ENCODE measurements around the gene KRT74.

The KRT74 gene

GRCh38 chr12:52535574-52535973 is 38.1 kb downstream of the KRT74 start:
- no peak for DNase-seq (ENCODE audit: low read depth)

- no peak for DNase-seq (ENCODE audit: low read depth)
Measured at GRCh38 chr12:52534482-52534881, 39.2 kb downstream of the KRT74 start.

DNA sequence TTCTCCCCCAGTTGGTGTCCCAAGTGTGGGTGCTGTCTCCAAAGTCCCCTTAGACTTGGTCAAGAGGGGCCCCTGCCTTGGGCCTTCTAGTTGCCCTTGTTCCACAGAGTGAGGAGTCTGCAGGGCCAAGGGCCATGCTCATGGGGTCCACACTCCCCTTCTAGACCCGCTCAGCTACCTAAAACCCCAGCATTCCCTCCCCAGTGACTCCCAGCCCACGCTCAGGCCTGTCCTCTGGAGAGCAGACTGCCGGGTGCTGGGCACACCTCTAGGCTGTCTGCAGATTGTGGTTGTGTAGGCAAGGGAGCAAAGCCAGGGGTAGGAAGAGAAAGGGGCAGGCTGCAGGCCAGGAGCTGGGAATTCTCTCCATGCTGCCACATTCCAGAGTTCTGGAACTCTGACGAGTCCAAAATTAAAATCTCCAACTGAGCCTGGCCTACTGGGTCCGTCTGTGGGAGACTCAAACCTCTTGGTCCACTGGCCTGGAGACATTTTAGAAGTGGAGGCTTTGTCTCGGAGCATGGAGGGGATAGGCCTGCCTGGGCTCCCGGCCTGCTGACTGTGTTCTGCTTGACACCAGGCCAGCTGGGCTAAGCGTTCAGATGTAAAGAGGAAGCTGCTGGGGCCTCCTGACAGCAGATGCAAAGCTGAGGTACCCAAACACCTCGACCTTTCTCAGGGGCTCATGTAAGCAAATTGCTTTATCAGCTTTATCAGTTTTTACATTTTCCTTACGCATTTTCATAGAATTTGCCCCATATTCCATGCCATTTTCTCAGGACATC is 39.8 kb downstream of the KRT74 start:
- no peak for DNase-seq (ENCODE audit: low read depth)

GRCh38 chr12:52532636-52533035 is 41.0 kb downstream of the KRT74 start:
- no peak for DNase-seq (ENCODE audit: low read depth)

- no peak for DNase-seq (ENCODE audit: low read depth)
Measured at GRCh38 chr12:52531566-52532300, 41.9 kb downstream of the KRT74 start.

DNA sequence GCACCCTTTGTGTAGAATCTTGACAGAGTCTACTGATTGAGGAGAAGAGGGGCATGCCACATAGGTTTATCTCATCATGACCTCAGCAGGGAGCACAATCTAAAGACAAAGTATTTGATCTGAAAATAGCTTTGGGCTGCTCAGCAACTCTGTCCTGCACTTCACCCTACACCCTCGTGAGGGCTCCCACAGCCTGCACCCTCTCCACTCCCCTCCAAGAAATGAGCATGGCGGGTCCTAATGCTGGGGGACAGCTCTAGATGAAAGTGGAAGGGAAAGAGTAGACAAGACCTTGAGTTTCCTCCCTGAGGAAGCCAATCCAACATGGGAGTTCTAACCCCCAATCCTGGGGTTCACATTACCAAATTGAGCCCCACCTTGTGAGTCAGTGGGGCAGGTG is 42.7 kb downstream of the KRT74 start:
- no peak for DNase-seq (ENCODE audit: low read depth)

GRCh38 chr12:52530366-52530765 is 43.3 kb downstream of the KRT74 start:
- DNase-seq (ENCODE audit: low read depth) = no peak

- no peak for DNase-seq (ENCODE audit: low read depth)
Measured at GRCh38 chr12:52529846-52530245, 43.8 kb downstream of the KRT74 start.

GRCh38 chr12:52529417-52529816 is 44.2 kb downstream of the KRT74 start:
- DNase-seq (ENCODE audit: low read depth) = no peak

DNA sequence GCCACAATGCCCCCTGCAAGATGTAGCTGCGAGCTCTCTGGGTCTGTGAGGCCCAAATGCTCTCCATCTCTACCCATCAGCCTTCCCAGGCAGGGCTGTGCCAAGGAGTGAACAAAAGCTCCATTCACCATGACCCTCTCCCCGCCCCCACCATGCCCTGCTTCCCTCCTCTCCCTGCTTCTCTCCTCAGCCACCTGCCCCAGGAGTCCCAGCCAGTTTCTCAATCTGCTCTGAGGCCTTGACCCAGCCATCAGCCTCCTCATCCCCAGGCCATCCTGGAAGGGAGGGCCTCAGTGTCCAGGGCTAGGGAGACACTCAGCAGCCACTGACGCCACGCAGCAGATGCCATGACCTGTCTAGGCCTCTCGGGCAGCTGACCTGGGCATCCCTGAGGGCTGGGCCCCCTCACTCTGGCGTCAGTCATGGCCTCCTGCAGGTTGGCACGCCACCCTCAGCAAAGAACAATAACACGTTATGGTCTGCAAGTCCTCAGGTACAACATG is 45.0 kb downstream of the KRT74 start:
- DNase-seq (ENCODE audit: low read depth) = no peak

DNA sequence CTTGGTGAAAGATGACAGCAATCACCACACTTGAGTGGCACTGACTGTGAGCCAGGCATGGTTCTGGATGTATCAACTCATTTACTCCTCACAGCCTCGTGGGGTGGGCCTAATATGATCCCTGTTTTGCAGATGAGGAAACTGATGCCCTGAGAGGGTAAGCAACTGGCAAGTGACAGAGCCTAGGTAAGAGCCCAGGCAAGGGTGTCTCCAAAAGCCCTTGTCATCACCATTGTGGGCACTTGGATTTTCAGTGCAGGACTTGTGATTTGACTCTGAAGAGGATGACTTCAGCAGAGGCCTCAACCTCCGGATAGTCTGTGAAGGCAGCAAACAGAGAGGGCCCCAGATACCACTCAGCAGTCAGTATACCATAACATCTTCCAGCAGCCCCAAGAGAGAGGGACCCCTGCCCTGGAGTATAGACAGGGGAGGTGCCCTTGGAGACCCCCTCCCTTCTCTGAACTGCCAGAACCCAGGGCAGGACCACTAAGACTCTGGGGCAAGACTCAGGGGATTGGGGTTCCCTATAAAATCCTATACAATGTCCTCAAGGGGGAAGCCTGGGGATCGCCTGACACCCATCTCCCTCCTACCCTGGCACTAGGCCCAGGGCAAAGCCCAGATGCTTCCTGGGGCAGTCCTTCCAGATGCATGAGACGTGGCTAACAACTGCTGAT is 46.4 kb downstream of the KRT74 start:
- DNase-seq (ENCODE audit: low read depth) = no peak

- DNase-seq (ENCODE audit: low read depth) = no peak
Measured at GRCh38 chr12:52526511-52526951, 47.1 kb downstream of the KRT74 start.

DNA sequence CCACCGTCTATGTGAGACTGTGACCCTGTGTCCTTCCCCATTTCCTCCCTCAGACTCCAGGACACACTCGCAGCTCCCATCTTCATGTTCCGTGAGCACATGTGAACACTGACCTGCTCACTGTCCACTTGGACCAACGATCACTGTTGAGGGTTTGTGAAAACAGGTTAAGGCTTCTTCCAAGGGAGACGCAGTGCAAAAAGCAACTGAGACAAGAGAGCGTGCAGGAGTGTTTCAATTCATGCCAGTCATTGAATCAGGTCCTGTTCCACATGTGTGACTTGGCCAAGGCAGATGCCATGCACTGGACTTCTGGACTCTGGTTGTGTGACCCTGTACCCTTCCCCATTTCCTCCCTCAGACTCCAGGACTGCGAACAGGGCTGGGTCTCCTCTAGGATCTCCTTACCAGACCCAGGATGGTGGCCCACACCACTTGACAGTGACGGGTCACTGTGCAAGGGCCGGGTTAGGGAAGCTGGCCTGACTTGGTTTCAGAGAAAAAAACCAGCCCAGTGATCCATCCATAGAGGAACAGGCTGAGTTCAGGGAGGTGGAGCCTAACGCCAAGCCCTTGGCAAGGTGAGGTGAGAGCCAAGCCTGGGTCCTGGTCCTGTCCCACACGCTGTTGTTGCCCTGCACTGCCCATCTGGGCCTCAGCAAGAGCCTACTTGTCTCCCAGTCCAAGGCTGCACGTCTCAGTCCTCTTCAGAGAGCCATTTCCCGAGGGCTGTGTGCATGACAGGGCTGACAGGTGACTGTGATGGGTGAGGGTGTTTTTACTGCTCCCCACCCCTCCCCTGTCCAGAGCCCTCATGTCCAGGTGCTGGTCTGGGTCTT is 47.8 kb downstream of the KRT74 start:
- no peak for DNase-seq (ENCODE audit: low read depth)

DNA sequence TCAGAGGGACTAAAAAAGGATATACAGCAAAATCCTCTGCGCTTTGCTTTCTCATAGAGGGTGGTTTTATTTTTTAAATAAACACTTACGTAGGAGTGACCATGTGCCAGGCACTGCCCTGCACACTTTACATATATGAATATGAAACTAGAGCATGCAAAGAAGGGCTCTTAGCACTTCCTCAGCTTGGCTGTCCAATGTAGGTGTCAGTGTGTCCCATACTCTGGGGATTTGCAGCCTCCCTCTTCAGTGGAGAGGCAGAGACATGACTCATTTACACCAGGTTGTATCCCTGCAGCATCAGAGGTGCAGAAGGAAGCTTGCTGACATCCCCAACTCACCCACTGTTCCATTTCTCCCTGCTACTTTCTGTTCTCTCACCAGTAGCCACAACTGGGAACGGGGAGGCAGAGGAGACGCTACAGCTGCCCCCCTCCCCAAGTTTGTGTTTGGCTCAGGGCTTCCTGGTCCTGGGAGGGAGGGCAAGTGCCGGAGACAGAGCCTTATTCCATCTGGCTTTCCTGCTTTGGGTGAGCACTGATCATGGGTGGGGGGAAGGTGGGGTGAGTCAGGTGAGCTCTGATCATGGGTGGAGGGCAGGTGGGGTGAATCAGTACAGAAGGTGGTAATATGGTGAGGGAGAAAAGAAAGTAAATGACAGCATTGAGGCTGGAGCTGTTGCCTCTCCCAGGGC is 48.6 kb downstream of the KRT74 start:
- DNase-seq (ENCODE audit: low read depth) = no peak

- DNase-seq (ENCODE audit: low read depth) = no peak
Measured at GRCh38 chr12:52524241-52524897, 49.3 kb downstream of the KRT74 start.

GRCh38 chr12:52523824-52524223 is 49.8 kb downstream of the KRT74 start:
- no peak for DNase-seq (ENCODE audit: low read depth)

DNA sequence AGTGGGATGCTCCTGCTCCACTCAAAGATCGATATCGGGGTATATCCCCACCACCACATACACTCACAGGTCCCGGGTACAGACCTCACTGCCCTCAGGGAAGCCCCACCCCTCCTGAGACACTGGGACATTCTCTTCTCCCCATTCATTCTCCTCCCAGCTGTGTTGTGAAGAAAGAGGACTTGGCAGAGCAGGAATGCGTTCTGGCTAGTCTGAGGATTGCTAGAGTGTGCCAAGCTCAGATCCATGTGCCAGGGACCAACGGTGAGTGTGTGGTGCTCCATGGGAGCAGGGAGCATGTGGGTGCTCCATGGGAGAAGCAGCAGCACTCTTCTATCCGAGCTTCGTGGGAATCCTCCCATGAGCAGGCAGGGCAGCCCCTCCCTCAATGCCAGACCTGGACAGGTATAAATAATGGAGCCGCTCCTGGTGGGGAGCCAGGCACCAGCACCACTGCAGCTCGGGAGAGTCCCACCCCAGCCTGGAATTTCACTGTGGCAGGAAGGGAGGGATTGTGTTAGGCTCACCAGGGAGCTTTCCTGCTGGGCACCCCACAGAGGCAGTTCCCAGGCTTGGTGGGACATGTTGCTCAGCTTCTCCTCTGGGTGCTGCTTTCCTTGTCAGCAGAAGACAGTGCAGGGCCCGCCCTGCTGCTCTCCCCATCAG is 51.2 kb downstream of the KRT74 start:
- DNase-seq (ENCODE audit: low read depth) = peak; percentile 14

DNA sequence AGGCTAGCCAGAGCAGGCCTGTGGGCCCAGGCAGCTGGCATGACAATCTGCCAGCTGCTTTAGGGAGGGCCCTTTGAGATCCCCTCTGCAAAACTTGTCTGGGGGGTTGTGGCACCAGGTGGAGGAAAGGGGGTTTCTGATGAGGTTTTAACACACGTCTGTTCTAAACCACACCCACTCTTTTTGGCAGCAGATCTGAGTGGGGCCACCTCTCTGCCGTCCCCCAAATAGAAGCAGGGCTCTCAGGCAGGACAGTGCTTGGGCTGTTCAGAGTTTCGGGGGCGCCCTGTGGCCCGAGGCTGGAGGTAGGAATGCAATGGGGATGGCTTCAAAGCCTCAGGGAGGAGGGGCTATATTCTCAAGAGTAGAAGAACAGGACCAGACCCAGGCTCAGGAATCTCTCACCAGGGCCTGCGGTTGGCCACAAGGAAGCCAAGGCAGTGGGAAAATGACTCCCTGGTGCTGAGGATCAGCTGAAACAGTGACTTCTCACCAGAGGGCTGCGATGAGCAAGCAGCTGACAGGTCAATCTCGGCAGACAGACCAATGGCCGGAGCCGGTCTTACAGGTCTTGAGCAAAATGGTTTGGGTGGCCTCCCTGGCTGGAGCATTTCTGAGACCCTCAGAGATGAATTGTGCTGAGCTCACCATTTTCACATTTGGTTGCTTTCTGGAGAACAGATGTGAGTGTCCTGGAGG is 51.9 kb downstream of the KRT74 start:
- DNase-seq (ENCODE audit: low read depth) = peak; percentile 23

GRCh38 chr12:52521175-52521567 is 52.5 kb downstream of the KRT74 start:
- no peak for DNase-seq (ENCODE audit: low read depth)

Data from GM04504 (cell line).